Transverse colon (tissue), 3 donors: Measurements from ENCODE around the gene SLC32A1.

Experiments used
- CTCF ChIP-seq, 5 experiments: fragments of 200-600 bp in 3 of 5; fragments of 450-650 bp in 2 of 5; sonication (generic) in 3 of 5; IDR thresholded peaks; 1 replicate in 2 of 5; 2 replicates in 3 of 5; pipeline ENCODE4 v1.5.1; 2016 to 2017; ENCODE audit warnings: antibody characterized with exemption in 5 of 5, inconsistent platforms in 3 of 5, mild to moderate bottlenecking in 2 of 5, moderate library complexity in 1 of 5
- POLR2A ChIP-seq: fragments of 450-650 bp; IDR thresholded peaks from one replicate; pipeline ENCODE4 v1.6.1; 2016; ENCODE audit warnings: antibody characterized with exemption, mild to moderate bottlenecking, moderate library complexity

- no peak for TF ChIP-seq POLR2A
- no peak for TF ChIP-seq CTCF (IDR thresholded peaks at IDR 0.05)
Measured at GRCh38 chr20:38757145-38757775, 33.0 kb downstream of the SLC32A1 start.
